DMS114 treated with DMSO at 0.1 percent for 48 hours (cell line): Measurements from ENCODE around the gene POR.
"Not testable (repeated sequence)": the region's sequence is repeated elsewhere in the genome, so short reads cannot be mapped to it uniquely, and the experiment has no call there.

Experiments
- DNase-seq: peaks from one replicate; lab custom pipeline; 2025; ENCODE audit not compliant: unreplicated experiment; lab: John Stamatoyannopoulos, UW

POR gene

GRCh38 chr7:75914655-75915415 lies at the start of gene POR:
Gene POR, plus strand, starts transcription at chr7:75915155. Its CDS starts 38,847 bp downstream, at chr7:75954002.
- DNase-seq = peak; percentile 79

- DNase-seq = no peak
Measured at GRCh38 chr7:75866114-75866488, 48.9 kb upstream of the POR start.

DNA sequence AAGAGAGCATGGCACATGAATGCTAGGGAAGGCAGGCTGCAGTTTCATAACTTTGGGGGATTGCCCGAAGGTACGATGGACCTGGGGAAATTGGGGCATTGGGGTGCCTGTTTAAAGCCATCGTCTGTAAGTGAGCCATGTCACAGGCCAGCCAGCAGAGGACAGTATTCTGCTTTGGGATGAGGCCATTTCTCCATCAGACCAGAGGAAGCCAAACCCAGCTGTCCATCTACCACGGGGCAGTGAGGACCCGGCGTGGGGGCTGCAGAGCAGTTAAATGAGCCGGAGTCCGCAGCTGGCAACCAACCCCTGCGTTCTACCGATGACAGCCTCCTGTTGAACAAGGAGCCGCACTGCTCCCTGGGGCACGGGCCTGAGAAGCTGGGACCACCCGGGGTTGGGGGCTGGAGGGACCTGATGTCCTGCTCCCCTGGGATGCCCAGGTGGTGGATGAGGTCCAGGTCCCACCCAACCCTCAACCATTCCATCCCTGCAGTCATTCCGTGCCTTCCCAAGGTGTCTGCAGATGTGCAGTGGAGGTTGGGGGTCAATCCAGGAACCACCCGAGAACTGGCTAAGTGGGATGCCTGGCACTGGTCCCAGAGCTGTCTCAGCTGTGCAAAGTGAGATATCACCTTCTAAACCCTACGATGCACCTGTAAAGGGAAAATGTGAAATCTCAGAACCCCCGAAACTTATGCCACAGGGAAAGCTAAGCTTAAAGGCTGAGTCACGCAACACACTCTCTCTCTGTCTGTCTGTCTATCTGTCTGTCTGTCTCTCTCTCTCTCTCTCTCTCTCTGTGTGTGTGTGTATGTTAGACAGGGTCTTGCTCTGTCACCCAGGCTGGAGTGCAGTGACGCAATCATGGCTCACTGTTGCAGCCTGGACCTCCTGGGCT lies 48.2 kb upstream of the POR start:
- DNase-seq = peak; percentile 40

- DNase-seq = no peak
Measured at GRCh38 chr7:75867390-75867717, 47.6 kb upstream of the POR start.

DNA sequence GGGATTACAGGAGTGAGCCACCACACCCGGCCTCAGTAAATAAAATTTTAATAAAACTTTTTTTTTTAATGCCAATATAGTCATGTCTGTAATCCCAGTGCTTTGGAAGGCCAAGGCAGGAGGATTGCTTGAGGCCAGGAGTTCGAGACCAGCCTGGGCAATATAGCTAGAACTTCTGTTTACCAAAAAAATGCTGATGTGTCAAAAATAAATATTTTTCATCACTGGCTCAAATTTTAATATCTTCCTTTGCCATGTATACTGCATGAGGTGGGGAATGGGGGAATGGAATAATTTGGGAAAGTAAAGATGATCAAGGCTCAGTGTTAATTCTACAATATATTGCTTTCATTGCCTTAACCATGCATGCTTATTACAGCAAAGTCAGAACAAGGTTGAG lies 46.8 kb upstream of the POR start:
- DNase-seq = no peak

- DNase-seq = no peak
Measured at GRCh38 chr7:75869776-75870379, 45.1 kb upstream of the POR start.

GRCh38 chr7:75870557-75871161 lies 44.3 kb upstream of the POR start:
- no peak for DNase-seq

- no peak for DNase-seq
Measured at GRCh38 chr7:75872073-75872782, 42.7 kb upstream of the POR start.

DNA sequence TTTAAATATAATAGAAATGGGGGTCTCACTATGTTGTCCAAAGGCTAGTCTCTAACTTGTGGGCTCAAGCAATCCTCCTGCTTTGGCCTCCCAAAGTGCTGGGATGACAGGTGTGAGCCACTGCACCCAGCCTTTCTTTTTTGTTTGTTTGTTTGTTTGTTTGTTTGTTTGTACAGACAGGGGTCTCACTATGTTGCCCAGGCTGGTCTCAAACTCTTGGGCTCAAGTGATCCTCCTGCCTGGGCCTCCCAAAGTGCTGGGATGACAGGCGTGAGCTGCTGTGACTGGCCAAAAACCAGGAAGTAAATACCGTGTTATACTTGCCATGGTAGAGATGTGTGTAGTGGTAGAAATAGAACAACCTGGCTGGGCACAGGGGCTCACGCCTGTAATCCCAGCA lies 40.8 kb upstream of the POR start:
- not testable (repeated sequence) for DNase-seq

DNA sequence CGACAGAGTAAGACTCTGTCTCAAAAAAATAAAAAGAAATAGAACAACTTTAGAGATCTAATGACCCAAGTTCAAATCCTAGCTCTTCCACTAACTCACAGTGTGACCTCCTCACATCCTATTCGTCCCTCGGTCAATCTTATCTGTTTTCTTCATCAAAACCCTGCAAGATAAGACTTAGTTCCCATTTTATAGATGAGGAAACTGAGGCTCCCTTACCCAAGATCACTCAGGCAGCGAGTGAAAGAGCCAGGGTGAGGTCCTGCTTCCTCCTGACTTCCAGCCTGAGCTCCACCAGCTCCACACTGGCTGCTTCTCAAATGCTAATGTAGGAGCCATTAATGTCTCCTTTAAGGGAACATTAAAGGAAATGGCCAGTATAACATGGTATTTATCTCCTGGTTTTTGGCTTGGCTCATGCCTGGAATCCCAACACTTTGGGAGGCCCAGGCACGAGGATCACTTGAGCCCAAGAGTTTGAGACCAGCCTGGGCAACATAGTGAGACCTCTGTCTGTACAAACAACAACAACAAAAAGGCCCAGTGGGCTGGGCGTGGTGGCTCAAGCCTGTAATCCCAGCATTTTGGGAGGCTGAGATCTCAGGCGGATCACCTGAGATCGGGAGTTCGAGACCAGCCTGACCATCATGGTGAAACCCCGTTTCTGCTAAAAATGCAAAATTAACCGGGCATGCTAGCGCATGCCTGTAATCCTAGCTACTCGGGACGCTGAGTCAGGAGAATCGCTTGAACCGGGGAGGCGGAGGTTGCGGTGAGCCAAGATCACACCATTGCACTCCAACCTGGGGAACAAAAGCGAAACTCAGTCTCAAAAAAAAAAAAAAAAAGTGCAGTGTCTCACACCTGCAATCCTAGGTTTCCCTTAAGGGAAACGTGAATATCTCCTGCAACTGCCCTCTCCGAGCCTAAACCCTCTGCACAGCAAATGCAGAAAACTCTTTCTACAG lies 39.6 kb upstream of the POR start:
- DNase-seq = no peak

DNA sequence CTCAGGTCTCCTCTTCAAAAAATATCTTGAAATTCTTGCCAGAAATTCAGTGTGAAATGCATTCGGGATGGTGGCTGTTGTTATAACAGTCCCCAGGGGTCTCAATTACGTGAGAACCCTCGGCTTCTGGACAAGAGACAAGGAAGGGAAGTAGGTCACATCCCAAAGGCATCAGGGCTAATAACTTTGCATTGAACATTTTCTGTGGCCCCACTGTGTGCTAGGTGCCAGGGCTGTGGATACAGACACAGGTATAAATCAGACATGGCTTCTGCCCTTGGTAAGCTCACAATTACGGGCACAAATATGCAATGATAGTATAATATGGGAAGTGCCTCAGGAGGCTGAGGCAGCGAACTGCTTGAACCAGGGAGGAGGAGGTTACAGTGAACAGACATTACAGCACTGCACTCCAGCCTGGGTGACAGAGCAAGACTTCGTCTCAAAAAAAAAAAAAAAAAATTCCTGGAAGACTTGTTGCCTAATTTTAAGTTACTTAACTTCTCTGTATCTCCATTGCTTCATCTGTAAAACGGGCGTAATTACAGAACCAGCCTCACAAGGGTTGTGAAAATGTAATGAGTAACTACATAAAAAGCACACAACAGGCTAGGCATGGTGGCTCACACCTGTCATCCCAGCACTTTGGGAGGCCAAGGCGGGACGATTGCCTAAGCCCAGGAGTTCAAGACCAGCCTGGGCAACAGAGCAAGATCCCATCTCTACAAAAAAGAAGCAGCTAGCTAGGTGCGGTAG lies 38.7 kb upstream of the POR start:
- DNase-seq = no peak

GRCh38 chr7:75878312-75878768 lies 36.6 kb upstream of the POR start:
- DNase-seq = no peak

- DNase-seq = peak; percentile 80
Measured at GRCh38 chr7:75878769-75879611, 36.0 kb upstream of the POR start, which contains the start of gene RHBDD2. Gene RHBDD2, plus strand, starts transcription at chr7:75879034. Its CDS starts 49 bp downstream, at chr7:75879083.

GRCh38 chr7:75879771-75880184 lies 35.2 kb upstream of the POR start:
- no peak for DNase-seq

DNA sequence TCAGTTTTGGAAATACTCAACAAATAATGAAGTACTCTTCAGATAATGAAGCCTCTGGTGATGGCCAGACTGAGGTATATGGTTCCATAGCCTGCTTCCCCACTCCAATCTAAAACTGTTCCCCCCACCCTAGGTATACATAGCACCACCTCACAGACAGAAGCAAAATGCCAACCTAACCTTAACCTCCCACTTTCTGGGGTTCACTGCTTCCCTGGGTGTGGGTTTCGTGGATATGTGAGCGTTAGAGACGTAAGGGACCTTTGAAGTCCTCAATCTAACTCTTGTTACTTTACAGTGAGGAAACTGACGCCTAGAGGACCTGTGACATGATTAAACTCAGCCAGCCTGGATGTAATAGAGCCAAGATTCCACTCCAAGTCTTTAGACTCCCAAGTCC lies 34.7 kb upstream of the POR start:
- DNase-seq = no peak

- no peak for DNase-seq
Measured at GRCh38 chr7:75881436-75882095, 33.4 kb upstream of the POR start.

- DNase-seq = not testable (repeated sequence)
Measured at GRCh38 chr7:75883265-75883824, 31.6 kb upstream of the POR start.
